SH-SY5Y (cell line): ENCODE data around the gene RORB.

Experiments used
- GATA2 ChIP-seq: IDR thresholded peaks from 2 replicates; pipeline ENCODE4 v1.6.1; 2011; ENCODE audit warnings: mild to moderate bottlenecking, low read depth, low read length
- GATA3 ChIP-seq: IDR thresholded peaks from 2 replicates; pipeline ENCODE4 v1.6.1; 2011; ENCODE audit warnings: low read depth, mild to moderate bottlenecking, low read length, moderate library complexity

- TF ChIP-seq GATA3 (no peak), GATA2 (no peak)
These were observed 49.5 kb upstream of the RORB start for GRCh38 chr9:74447451-74448193.
